Skeletal muscle satellite cell (primary cell): Measurements from ENCODE around the gene SPTBN5.

ENCODE experiments used
- H3K27me3 ChIP-seq: 2 replicates; pipeline ENCODE4 v1.7.0; 2013; ENCODE audit warnings: low read length; ENCODE audit not compliant: control insufficient read depth, insufficient read depth
- H3K36me3 ChIP-seq: 2 replicates; pipeline ENCODE4 v1.7.0; 2013; ENCODE audit warnings: mild to moderate bottlenecking, control low read depth, low read length; ENCODE audit not compliant: insufficient read depth
- H3K4me1 ChIP-seq: 2 replicates; pipeline ENCODE4 v1.7.0; 2013; ENCODE audit warnings: low read length; ENCODE audit not compliant: control insufficient read depth, insufficient read depth
- H3K4me2 ChIP-seq: 2 replicates; pipeline ENCODE4 v1.7.0; 2013; ENCODE audit warnings: mild to moderate bottlenecking, low read length
- H3K4me3 ChIP-seq: 2 replicates; pipeline ENCODE4 v1.7.0; 2013; ENCODE audit warnings: low read length
- H3K9ac ChIP-seq: 2 replicates; pipeline ENCODE4 v1.7.0; 2013; ENCODE audit warnings: mild to moderate bottlenecking, low read depth, low read length, moderate library complexity
- H3K9me3 ChIP-seq: replicated peaks from 2 replicates; pipeline ENCODE4 v1.7.0; 2013; ENCODE audit warnings: mild to moderate bottlenecking, control low read depth, low read length

SPTBN5 gene

DNA sequence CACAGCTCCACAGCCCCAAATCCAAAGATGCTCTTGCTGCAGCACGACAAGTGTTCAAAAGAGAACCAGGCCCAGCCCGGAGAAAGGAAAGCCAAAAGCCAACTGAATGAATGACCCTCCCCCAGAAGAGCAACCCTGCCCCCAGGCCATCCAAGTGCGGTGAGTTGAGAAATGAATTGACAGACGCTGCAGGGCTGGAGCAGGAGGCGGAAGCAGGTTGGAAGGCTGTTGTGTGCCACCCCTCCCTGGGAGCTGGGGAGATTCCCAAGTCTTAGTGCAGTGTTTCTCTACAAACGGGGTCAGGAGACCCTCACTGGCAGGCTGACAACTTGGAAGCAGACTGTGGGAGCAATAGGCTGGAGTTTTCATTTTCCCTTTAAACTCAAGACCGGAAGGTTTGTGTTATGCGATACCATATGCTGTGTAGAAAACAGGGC, 3.5 kb upstream of the SPTBN5 start:
- peaks cover 9% of the 10 kb centered on the region for H3K36me3 ChIP-seq
- H3K4me3 ChIP-seq = no peak overlapping the region
- no peak overlapping the region for H3K9ac ChIP-seq
- peaks cover 9% of the 10 kb centered on the region for H3K4me1 ChIP-seq
- H3K9me3 ChIP-seq = no peaks in the 10 kb centered on the region
- H3K27me3 ChIP-seq = no peaks in the 10 kb centered on the region
- no peak overlapping the region for H3K4me2 ChIP-seq

DNA sequence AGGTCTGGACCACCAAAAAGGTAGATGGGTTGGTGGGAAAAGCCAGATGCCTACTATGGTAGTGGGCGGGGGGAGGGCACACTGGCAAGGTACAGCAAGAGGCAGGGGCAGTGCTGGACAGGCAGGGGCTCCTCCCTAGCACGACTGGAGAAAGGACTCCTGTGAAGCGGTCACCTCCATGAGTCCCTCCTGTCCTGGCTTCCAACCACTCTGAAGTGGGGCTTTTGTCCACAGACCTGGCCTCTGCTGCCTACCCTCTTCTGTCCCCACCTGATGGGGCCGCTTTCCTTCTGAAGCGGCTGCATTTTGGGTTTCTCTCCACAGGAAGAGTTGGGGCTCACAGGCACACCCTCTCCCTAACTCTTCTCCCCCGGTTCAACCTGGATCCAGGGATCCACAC, 2.7 kb upstream of the SPTBN5 start:
- no peak overlapping the region for H3K4me2 ChIP-seq
- H3K36me3 ChIP-seq = peaks cover 7% of the 10 kb centered on the region
- H3K9ac ChIP-seq = no peak overlapping the region
- no peaks in the 10 kb centered on the region for H3K27me3 ChIP-seq
- no peaks in the 10 kb centered on the region for H3K9me3 ChIP-seq
- H3K4me1 ChIP-seq = peaks cover 9% of the 10 kb centered on the region
- H3K4me3 ChIP-seq = no peak overlapping the region

DNA sequence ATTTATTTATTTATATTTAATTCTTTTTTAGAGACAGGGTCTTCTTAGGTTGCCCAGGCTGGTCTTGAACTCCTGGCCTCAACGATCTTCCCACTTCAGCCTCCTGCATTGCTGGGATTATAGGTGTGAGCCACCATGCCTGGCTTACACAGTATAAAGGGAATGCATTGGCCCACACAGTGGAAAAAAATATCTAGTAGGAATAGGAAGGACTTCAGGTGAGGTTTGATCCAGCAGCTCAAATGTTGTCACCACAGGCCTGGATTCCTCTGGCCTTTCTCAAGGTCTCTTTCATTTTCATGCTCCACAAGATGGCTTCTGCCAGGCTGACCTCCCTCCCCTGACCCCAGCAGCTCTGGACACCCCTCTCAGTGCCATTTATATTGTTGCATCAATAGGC, 2.1 kb upstream of the SPTBN5 start:
- no peak overlapping the region for H3K9ac ChIP-seq
- no peak overlapping the region for H3K4me2 ChIP-seq
- no peak overlapping the region for H3K4me3 ChIP-seq
- no peaks in the 10 kb centered on the region for H3K9me3 ChIP-seq
- H3K36me3 ChIP-seq = peaks cover 4% of the 10 kb centered on the region
- peaks cover 9% of the 10 kb centered on the region for H3K4me1 ChIP-seq
- H3K27me3 ChIP-seq = no peaks in the 10 kb centered on the region

DNA sequence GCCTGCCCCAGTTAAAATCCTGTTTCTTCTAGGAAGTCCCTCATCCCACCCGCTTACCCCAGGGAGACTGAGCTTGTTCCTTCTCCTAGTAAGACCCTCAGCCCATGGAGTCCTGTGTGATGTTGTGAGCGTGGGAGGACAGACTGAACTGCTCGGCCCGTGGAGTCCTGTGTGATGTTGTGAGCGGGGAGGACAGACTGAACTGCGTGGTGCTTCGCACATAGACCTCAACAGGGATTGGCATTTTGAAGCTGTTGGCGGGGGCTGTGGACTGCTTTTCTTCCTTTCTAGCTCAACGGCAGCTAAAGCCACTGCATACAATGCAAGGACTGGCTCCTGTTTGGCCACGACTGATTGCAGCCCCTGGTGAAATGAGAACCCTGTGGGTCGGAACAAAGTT, 1.6 kb upstream of the SPTBN5 start:
- H3K27me3 ChIP-seq = no peaks in the 10 kb centered on the region
- no peaks in the 10 kb centered on the region for H3K9me3 ChIP-seq
- H3K36me3 ChIP-seq = peaks cover 4% of the 10 kb centered on the region
- no peak overlapping the region for H3K4me3 ChIP-seq
- H3K4me2 ChIP-seq = no peak overlapping the region
- H3K4me1 ChIP-seq = peaks cover 9% of the 10 kb centered on the region
- H3K9ac ChIP-seq = no peak overlapping the region

DNA sequence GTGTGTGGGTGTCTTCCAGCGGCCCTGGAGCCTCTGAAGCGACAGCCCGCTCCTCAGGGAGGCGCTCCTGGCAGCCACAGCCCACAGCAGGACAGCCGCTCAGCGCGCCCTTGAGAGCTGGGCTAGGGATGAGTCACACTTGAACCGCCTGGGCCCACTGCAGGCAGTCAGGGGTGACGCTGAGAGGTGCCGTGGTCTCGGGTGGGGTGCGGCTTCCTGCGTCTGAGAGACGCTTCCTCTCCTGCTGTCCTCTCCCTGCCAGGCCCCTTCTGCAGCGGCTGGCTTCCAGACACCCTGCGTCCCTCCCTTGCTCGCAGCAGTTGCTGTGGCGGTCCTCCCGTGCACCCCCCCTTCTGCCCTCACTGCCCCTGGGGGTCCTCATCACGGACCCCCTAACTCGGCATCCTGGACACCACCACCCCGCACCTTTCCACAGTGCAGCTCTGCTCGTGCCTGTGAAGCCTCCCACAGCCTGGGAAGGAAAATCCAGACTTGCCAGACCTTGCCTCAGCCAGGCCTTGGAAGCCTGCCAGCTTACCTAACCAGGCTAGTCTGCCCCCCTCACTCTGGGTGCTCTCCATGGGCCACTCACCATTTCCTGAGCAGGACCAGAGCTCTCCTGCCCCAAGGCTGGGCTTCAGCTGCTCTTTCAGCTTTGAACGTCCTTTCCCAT, 1.1 kb upstream of the SPTBN5 start:
- Histone ChIP-seq H3K9me3 (no peaks in the 10 kb centered on the region), H3K4me2 (peak overlapping the region; percentile 39), H3K9ac (no peak overlapping the region), H3K27me3 (no peaks in the 10 kb centered on the region), H3K36me3 (peaks cover 4% of the 10 kb centered on the region), H3K4me1 (peaks cover 9% of the 10 kb centered on the region), H3K4me3 (no peak overlapping the region)

DNA sequence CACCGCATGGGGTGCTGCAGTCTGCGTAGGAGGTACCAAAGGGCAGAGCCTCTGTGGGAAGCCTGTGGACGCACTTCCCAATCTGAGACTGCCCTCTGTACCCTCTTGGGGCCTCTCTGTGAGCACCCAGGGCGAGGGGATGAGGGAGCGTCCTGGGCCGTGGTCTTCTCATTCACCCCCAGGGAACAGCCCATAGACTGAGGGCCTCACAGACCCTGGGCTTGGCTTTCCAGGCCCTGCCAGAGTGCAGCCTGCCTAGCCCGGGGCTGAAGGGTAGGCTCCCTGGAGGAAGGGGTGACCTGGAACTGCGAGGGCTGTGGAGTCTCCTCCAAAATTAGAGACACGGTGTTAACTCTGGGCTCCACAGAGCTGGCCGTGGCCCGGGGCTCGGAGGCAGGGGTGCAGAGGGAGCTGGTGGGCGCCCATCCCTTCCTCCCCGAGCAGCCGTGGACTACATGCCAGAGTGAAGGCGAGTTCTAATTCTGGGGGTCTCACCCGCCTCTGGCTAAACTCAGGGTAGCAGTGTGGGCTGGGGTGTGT, 468 bp upstream of the SPTBN5 start:
- H3K4me2 ChIP-seq = peak overlapping the region; percentile 39
- peaks cover 4% of the 10 kb centered on the region for H3K36me3 ChIP-seq
- H3K4me3 ChIP-seq = no peak overlapping the region
- H3K4me1 ChIP-seq = peaks cover 9% of the 10 kb centered on the region
- H3K9me3 ChIP-seq = no peaks in the 10 kb centered on the region
- no peak overlapping the region for H3K9ac ChIP-seq
- H3K27me3 ChIP-seq = no peaks in the 10 kb centered on the region

DNA sequence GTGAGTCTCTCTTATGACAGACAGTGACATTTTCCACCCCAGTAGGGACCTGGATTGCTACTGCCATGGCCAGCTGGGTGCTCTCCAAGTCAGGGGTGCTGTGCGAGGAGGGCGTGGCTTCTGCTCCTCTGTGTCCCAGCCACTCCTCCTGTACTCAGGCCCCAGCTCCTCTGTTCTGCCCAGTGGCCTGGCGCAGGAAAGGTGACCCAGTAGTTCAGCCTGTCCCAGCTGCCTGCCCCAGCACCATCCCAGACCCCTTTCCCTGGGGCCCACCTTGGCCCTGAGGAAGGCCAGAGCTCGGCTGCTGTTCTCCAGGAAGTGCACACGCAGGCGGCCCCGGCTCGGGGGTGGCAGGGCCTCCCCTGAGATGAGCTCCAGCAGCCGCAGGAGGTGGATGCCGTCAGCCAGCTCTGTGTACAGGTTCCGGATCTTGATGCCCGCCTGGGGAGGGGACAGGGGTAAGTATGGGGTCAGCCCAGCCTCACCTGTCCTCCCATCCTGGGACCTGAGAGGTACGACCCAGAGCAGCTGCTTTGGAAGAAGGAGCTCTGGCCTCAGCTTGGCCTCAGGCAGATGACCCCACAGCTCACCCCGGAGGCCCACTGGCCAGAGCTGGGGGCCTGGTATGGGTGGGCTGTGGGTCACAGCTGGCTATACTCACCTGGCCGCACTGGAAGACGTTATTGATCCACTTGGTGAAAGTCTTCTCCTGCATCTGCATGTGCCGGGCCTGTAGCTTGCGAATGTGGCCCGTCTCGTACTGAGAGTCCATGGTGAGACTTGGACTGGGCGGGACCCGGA, 1.0 kb downstream of the SPTBN5 start:
- H3K4me3 ChIP-seq = no peak overlapping the region
- H3K27me3 ChIP-seq = no peaks in the 10 kb centered on the region
- no peak overlapping the region for H3K4me2 ChIP-seq
- no peaks in the 10 kb centered on the region for H3K9me3 ChIP-seq
- H3K36me3 ChIP-seq = peaks cover 3% of the 10 kb centered on the region
- peaks cover 9% of the 10 kb centered on the region for H3K4me1 ChIP-seq
- no peak overlapping the region for H3K9ac ChIP-seq

DNA sequence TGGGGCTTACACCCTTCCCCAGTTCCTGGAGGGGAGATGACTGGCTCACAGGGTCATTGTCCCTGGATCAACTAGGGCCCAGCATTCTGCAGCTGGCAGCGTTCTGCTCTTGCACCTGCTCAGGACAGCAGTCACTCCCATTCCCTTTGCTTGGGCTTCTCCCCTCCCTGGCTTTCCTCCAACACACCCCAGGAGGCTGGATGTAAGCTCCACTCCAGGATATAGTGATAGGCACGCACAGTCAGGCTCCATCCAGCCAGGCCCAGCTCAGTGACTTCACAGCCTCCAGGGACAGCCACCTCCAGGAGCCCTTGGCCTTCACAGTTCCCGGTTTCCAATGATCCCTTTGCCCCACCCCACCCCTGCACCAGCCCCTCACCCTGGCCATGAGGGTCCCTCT, 1.9 kb downstream of the SPTBN5 start:
- H3K9me3 ChIP-seq = no peaks in the 10 kb centered on the region
- H3K4me2 ChIP-seq = no peak overlapping the region
- H3K4me1 ChIP-seq = peaks cover 9% of the 10 kb centered on the region
- no peak overlapping the region for H3K4me3 ChIP-seq
- H3K36me3 ChIP-seq = no peaks in the 10 kb centered on the region
- H3K27me3 ChIP-seq = no peaks in the 10 kb centered on the region
- H3K9ac ChIP-seq = no peak overlapping the region

DNA sequence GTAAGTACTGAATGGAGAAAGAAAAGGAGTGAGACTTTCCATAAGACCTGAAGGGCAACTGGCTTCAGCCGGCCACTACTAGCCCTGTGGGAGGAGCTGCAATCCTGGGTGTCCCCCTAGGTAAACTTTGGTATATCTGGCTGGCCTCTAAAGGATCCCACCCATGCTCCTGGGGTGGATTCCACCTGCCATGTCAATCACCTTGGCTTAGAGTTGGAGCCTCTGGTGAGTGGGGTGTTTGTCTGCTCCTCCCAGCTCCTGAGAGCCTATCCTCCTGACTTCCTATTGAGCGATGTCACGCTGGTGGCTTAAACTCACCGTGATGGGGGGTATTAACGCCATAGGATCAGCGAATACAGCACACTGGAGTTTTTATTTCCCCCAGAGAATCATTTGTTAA, 2.6 kb downstream of the SPTBN5 start:
- Histone ChIP-seq H3K9me3 (no peaks in the 10 kb centered on the region), H3K4me1 (peaks cover 9% of the 10 kb centered on the region), H3K36me3 (no peaks in the 10 kb centered on the region), H3K9ac (no peak overlapping the region), H3K4me3 (no peak overlapping the region), H3K27me3 (no peaks in the 10 kb centered on the region), H3K4me2 (no peak overlapping the region)

DNA sequence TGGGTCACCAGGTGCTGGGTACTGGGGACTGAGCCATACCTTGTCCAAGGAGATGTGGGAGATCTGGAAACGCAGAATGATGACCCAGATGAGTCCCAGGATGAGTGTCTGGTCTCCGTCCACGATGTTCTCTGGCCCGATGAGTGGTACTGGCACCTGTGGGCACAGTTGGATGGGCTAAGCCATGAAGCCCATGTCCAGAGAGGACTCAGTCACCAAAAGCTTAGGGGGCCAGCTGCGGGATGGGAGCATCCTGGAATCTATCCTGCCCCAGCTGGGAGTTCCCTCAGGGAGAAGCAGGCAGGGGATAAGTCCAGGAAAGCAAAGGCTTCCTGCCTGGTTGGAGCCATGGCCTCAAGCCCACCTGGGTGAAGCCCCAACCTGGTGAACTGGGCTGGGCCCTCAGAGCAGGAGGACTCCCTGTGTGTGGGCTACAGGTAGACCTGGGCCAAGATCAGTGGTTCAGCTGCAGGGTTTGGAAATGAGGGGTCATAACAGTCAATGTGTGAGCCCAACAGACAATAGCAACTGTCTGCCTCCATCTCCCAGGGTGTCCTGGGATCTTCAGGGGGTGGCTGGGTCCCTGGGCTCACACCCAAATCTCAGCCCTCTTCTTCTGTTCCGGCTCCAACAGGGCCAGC, 3.7 kb downstream of the SPTBN5 start:
- Histone ChIP-seq H3K9ac (no peak overlapping the region), H3K4me2 (no peak overlapping the region), H3K4me1 (peaks cover 9% of the 10 kb centered on the region), H3K9me3 (no peaks in the 10 kb centered on the region), H3K4me3 (no peak overlapping the region), H3K27me3 (no peaks in the 10 kb centered on the region), H3K36me3 (no peaks in the 10 kb centered on the region)

DNA sequence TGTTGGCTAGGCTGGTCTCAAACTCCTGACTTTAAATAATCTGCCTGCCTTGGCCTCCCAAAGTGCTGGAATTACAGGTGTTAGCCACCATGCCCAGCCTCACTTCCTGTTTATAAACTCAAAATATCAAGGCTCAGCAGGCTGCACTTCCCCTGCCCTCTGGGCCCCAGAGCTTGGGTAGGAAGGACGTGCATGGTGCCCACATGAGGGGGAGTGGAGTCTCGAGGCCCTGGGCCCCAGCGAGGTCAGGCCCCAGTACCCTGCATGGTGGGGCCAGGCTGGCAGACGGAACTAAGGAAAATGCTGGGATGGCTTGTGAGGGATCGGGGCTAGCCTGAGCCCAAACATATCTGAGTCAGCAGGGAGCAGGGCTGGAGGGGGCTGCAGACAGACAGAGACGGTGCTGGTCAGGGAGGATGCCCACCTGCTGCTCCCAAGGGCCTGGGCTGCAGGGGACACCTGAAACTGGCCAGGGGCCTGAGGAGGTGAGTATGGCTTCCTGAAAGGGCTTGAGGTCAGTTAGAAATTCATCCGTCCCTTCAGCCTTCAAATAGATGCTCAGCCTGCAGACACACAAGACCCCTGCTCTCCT, 5.1 kb downstream of the SPTBN5 start:
- Histone ChIP-seq H3K4me1 (no peaks in the 10 kb centered on the region), H3K4me2 (no peak overlapping the region), H3K9me3 (no peaks in the 10 kb centered on the region), H3K36me3 (no peaks in the 10 kb centered on the region), H3K9ac (no peak overlapping the region), H3K4me3 (no peak overlapping the region), H3K27me3 (no peaks in the 10 kb centered on the region)
